Mesothelial cell of epicardium (in vitro differentiated cells): Measurements from ENCODE around the gene POGLUT2. TPM values are rescaled to one million over a fixed set of nuclear protein-coding genes. Genes with fewer than 3 reads are reported as not detected.
A peak's percentile ranks its signal among the peaks of the same experiment; 100 is the strongest.

Source experiments
- DNase-seq, 2 experiments: peaks; one replicate each; pipeline ENCODE4 v3.0.0; 2021; ENCODE audit warnings: low spot score in 2 of 2; ENCODE audit not compliant: unreplicated experiment in 2 of 2
- H3K27ac Mint-ChIP-seq: 2 replicates; pipeline ENCODE4 v1.8.0; 2021; ENCODE audit warnings: mixed read lengths
- H3K27me3 Mint-ChIP-seq: 2 replicates; pipeline ENCODE4 v1.8.0; 2021; ENCODE audit warnings: low read depth, mixed read lengths
- H3K36me3 Mint-ChIP-seq: 2 replicates; pipeline ENCODE4 v1.8.0; 2021; ENCODE audit warnings: mixed read lengths
- H3K4me1 Mint-ChIP-seq: 2 replicates; pipeline ENCODE4 v1.8.0; 2021; ENCODE audit warnings: mixed read lengths
- H3K4me3 Mint-ChIP-seq: 2 replicates; pipeline ENCODE4 v1.8.0; 2021; ENCODE audit warnings: mild to moderate bottlenecking, moderate library complexity, mixed read lengths
- H3K9me3 Mint-ChIP-seq: 2 replicates; pipeline ENCODE4 v1.8.0; 2021; ENCODE audit warnings: mixed read lengths
- total RNA-seq: library from RNA; stranded (reverse); gene quantifications from 3 replicates; pipeline ENCODE4 v1.2.1, GENCODE V29; 2021
- TF ChIP-seq, protein P1 (sequence below): fragments of 200-600 bp; sonication (generic); IDR thresholded peaks from one replicate; pipeline ENCODE4 v1.5.0; 2021; ENCODE audit warnings: antibody characterized with exemption; ENCODE audit not compliant: unreplicated experiment

The POGLUT2 gene
- 22.0 to 23.2 TPM (median 22.7 TPM) in 3 replicates for total RNA-seq

DNA sequence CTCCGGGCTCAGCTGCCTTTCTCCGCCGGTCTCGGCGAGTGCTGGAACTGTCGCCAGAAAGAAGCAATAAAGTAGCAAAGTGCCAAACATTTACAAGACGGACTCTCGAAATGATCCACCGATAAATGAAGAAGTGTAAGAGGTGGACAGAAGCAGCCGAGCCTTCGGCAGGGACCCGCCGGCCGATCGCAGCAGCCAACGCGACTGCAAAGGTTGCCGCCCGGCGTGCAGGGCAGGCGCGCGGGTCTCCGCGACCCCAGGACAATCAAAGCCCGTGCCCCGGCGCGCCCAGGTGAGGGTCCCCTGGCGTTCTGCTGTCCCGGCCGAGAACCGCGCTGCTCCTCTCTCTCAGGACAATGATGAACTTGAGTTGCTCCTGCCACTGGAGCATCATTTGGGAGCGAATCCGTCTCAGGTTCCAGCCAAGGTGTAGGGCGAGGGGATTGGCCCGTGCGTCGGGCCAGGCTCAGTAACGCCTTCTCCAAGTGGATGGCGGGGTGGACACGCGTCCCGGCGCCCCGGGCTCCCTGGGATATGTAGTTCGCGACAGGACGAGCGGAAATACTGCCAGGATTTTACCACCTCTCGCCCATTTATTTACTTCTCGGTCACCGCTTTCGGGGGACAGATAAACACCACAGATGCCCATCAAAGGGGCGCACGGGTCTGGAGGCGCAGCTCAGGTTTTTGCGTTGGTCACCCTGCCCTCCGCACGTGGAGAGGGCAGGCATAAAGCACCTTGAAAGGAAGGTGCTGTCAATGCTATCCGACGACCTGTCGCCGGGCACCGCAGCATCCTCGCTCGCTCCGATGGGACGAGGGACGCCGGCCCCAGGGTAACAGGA is at the start of gene POGLUT2, which contains the start of gene BIVM:
Gene POGLUT2, minus strand, starts transcription at position 396 of the 845 bp plus-strand sequence. Its CDS starts 306 bp downstream, at position 90.
Gene BIVM, plus strand, starts transcription at position 539 of the 845 bp plus-strand sequence. CDS start 8,149 bp downstream, outside the sequence.
- peaks cover 2% of the 10 kb centered on the region for H3K36me3 Mint-ChIP-seq
- no peaks in the 10 kb centered on the region for H3K9me3 Mint-ChIP-seq
- peak within 1 kb of the TSS; percentile 85 for H3K4me3 Mint-ChIP-seq
- DNase-seq = peak; percentile 71 to 85
- peaks cover 15% of the 10 kb centered on the region for H3K4me1 Mint-ChIP-seq
- H3K27ac Mint-ChIP-seq = peak within 1 kb of the TSS; percentile 67
- H3K27me3 Mint-ChIP-seq = no peaks in the 10 kb centered on the region
- TF ChIP-seq, protein P1, sequence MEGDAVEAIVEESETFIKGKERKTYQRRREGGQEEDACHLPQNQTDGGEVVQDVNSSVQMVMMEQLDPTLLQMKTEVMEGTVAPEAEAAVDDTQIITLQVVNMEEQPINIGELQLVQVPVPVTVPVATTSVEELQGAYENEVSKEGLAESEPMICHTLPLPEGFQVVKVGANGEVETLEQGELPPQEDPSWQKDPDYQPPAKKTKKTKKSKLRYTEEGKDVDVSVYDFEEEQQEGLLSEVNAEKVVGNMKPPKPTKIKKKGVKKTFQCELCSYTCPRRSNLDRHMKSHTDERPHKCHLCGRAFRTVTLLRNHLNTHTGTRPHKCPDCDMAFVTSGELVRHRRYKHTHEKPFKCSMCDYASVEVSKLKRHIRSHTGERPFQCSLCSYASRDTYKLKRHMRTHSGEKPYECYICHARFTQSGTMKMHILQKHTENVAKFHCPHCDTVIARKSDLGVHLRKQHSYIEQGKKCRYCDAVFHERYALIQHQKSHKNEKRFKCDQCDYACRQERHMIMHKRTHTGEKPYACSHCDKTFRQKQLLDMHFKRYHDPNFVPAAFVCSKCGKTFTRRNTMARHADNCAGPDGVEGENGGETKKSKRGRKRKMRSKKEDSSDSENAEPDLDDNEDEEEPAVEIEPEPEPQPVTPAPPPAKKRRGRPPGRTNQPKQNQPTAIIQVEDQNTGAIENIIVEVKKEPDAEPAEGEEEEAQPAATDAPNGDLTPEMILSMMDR = no peak

DNA sequence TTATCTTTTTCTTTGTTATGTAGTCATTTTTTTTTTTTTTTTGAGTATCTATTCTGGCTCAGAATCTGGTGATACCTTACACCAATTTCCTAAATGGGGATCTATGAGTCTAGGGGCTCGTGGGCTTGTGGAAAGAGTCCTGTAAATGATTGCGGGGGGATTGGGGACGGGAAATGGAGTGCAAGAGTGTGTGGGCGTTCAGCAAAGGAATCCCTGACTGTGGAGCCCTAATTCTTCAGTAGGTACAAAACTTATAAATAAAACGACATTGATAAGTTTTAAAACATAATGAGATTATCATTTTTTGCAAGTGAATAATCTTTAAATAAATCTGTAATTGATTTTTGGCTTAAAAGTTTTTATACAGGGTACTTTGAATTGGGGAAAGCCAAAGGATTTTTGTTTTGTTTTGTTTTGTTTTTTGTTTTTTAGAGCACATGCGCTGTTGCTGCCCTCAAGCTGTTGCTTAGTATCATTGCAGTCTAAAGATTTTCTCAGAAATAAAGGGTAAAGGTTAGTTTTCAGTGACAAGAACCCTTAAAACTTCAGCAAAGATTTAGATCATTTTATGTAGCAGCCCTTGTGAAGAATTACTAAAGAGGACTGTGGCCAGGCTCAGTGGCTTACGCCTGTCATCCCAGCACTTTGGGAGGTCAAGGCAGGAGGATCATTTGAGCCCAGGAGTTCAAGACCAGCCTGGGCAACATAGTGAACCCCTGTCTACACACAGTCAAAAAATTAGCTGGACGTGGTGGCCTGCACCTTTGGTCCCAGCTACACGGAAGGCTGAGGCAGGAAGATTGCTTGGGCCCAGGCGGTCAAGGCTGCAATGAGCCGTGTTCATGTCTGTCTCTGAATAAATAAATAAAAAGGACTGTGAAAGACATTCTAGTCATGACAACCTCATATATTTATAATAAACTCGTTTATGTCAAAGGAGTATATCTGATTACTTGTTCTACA is 48.8 kb upstream of the POGLUT2 start:
- H3K9me3 Mint-ChIP-seq = no peaks in the 10 kb centered on the region
- TF ChIP-seq, protein P1 = peak; percentile 65
- H3K4me1 Mint-ChIP-seq = peaks cover 17% of the 10 kb centered on the region
- H3K36me3 Mint-ChIP-seq = no peaks in the 10 kb centered on the region
- H3K27me3 Mint-ChIP-seq = no peaks in the 10 kb centered on the region
- H3K4me3 Mint-ChIP-seq = peak overlapping the region; percentile 96
- peak overlapping the region; percentile 93 for H3K27ac Mint-ChIP-seq
- no peak for DNase-seq

- Mint-ChIP-seq H3K4me1 (peaks cover 17% of the 10 kb centered on the region), H3K4me3 (peak overlapping the region; percentile 96), H3K36me3 (no peaks in the 10 kb centered on the region), H3K27me3 (no peaks in the 10 kb centered on the region), H3K27ac (peak overlapping the region; percentile 97), H3K9me3 (no peaks in the 10 kb centered on the region)
- TF ChIP-seq, protein P1 = no peak
- DNase-seq = peak in 1 of 2 experiments; percentile 21
Measured at GRCh38 chr13:102846261-102847015, 47.7 kb upstream of the POGLUT2 start.

DNA sequence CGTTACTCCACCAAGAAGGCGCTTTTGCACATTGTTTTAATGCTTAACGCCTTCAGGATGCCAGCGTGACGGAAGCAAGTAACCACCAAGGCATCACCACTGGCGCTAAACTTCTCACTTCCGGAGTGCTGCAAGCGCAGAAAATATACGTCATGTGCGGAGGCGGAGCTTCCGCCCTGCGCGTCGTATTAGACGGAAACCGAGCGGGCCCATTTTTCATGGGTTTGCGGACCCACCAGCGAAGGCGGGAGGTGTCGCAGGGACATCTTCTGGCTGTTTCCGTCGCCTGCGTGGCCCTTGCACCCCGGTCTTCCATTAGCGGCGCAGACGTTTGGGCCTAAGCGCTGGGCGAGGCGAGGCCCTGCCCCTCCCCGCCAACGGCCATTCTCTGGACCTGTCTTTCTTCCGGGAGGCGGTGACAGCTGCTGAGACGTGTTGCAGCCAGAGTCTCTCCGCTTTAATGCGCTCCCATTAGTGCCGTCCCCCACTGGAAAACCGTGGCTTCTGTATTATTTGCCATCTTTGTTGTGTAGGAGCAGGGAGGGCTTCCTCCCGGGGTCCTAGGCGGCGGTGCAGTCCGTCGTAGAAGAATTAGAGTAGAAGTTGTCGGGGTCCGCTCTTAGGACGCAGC is 47.0 kb upstream of the POGLUT2 start, which contains the start of gene ERCC5:
Gene ERCC5, plus strand, starts transcription at position 403 of the 631 bp plus-strand sequence. CDS start 235 bp downstream, outside the sequence.
- H3K27me3 Mint-ChIP-seq = no peaks in the 10 kb centered on the region
- TF ChIP-seq, protein P1 = no peak
- peak; percentile 76 to 92 for DNase-seq
- H3K9me3 Mint-ChIP-seq = no peaks in the 10 kb centered on the region
- H3K36me3 Mint-ChIP-seq = no peaks in the 10 kb centered on the region
- peak within 1 kb of the TSS; percentile 97 for H3K27ac Mint-ChIP-seq
- H3K4me3 Mint-ChIP-seq = peak within 1 kb of the TSS; percentile 96
- H3K4me1 Mint-ChIP-seq = peaks cover 17% of the 10 kb centered on the region
